Measurements from ENCODE around the gene KANSL1.

KANSL1 gene

DNA sequence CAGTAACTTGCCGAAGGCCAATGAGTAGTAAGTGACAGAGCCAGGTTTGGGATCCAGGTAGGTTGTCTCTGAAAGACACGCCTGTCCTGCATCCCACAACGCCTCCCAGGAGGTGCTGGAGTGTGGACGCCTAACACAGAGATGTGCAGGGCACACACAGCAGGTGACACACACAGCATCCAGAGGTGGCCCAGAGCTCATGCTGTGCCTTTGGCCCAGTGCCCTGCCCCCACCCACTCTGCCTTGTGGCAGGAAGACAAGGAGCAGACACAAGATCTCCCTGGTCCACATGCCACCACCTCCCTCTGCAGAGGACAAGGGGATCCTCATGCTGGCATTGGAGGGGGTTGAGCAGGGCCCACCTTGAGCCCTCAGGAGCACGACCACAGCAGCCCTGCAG is 208.9 kb downstream of the KANSL1 start:
- no peak for ATAC-seq

GRCh38 chr17:45983614-45984310 is 209.5 kb downstream of the KANSL1 start:
- no peak for ATAC-seq

More for the DNA sequence above, 208.9 kb downstream of the KANSL1 start:
- TF ChIP-seq BACH2 (CRISPR knock-in tag; IDR thresholded peaks at IDR 0.05; ENCODE audit: borderline replicate concordance): no peak

DNA sequence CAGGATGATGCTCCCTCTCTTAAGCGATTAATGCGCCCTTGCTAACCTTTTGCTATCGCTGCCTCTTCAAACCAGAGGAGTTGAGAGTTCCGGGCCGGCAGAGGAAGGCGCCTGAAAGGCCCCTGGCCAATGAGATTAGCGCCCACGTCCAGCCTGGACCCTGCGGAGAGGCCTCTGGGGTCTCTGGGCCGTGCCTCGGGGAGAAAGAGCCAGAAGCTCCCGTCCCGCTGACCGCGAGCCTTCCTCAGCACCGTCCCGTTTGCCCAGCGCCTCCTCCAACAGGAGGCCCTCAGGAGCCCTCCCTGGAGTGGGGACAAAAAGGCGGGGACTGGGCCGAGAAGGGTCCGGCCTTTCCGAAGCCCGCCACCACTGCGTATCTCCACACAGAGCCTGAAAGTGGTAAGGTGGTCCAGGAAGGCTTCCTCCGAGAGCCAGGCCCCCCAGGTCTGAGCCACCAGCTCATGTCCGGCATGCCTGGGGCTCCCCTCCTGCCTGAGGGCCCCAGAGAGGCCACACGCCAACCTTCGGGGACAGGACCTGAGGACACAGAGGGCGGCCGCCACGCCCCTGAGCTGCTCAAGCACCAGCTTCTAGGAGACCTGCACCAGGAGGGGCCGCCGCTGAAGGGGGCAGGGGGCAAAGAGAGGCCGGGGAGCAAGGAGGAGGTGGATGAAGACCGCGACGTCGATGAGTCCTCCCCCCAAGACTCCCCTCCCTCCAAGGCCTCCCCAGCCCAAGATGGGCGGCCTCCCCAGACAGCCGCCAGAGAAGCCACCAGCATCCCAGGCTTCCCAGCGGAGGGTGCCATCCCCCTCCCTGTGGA is 210.2 kb downstream of the KANSL1 start:
- TF ChIP-seq TCF4 (CRISPR knock-in tag; IDR thresholded peaks at IDR 0.05; ENCODE audit: borderline replicate concordance) (no peak), ZFP3 (CRISPR knock-in tag; IDR thresholded peaks at IDR 0.05) (no peak), RARB (CRISPR knock-in tag; IDR thresholded peaks at IDR 0.05) (no peak), OSR1 (CRISPR knock-in tag; IDR thresholded peaks at IDR 0.05) (no peak), SNAI2 (CRISPR knock-in tag; IDR thresholded peaks at IDR 0.05) (no peak), ZFP30 (CRISPR knock-in tag; IDR thresholded peaks at IDR 0.05) (no peak), ESRRG (CRISPR knock-in tag; IDR thresholded peaks at IDR 0.05) (no peak), ZNF565 (CRISPR knock-in tag; conservative IDR thresholded peaks at IDR 0.05; ENCODE audit: low read depth) (no peak), CSRNP3 (CRISPR knock-in tag; IDR thresholded peaks at IDR 0.05) (no peak), TOX (CRISPR knock-in tag; IDR thresholded peaks at IDR 0.05; ENCODE audit: borderline replicate concordance) (no peak), PPARA (CRISPR knock-in tag; IDR thresholded peaks at IDR 0.05; ENCODE audit: borderline replicate concordance) (no peak), ISL1 (CRISPR knock-in tag; IDR thresholded peaks at IDR 0.05) (no peak), GLIS3 (CRISPR knock-in tag; IDR thresholded peaks at IDR 0.05) (no peak), ZNF8 (CRISPR knock-in tag; IDR thresholded peaks at IDR 0.05) (no peak)
- TF ChIP-seq, protein P1, sequence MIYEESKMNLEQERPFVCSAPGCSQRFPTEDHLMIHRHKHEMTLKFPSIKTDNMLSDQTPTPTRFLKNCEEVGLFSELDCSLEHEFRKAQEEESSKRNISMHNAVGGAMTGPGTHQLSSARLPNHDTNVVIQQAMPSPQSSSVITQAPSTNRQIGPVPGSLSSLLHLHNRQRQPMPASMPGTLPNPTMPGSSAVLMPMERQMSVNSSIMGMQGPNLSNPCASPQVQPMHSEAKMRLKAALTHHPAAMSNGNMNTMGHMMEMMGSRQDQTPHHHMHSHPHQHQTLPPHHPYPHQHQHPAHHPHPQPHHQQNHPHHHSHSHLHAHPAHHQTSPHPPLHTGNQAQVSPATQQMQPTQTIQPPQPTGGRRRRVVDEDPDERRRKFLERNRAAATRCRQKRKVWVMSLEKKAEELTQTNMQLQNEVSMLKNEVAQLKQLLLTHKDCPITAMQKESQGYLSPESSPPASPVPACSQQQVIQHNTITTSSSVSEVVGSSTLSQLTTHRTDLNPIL (CRISPR knock-in tag; IDR thresholded peaks at IDR 0.05; ENCODE audit: low read depth): no peak
- ATAC-seq: no peak

More at GRCh38 chr17:45983614-45984310, 209.5 kb downstream of the KANSL1 start:
- TF ChIP-seq ISL1 (CRISPR knock-in tag; IDR thresholded peaks at IDR 0.05): no peak
- TF ChIP-seq SNAI2 (CRISPR knock-in tag; IDR thresholded peaks at IDR 0.05): no peak
- no peak for TF ChIP-seq ARNTL (CRISPR knock-in tag; IDR thresholded peaks at IDR 0.05; ENCODE audit: borderline replicate concordance, low read depth)
- TF ChIP-seq ZFP30 (CRISPR knock-in tag; IDR thresholded peaks at IDR 0.05): no peak

- no peak for TF ChIP-seq BACH2 (CRISPR knock-in tag; IDR thresholded peaks at IDR 0.05; ENCODE audit: borderline replicate concordance)
- TF ChIP-seq POU6F1 (CRISPR knock-in tag; IDR thresholded peaks at IDR 0.05; ENCODE audit: borderline replicate concordance, low read depth): no peak
- no peak for ATAC-seq
Measured at GRCh38 chr17:45981306-45981705, 211.9 kb downstream of the KANSL1 start.

- no peak for ATAC-seq
- TF ChIP-seq BACH2 (CRISPR knock-in tag; IDR thresholded peaks at IDR 0.05; ENCODE audit: borderline replicate concordance) (no peak), GLIS3 (CRISPR knock-in tag; IDR thresholded peaks at IDR 0.05) (no peak), SNAI2 (CRISPR knock-in tag; IDR thresholded peaks at IDR 0.05) (no peak), ZNF565 (CRISPR knock-in tag; conservative IDR thresholded peaks at IDR 0.05; ENCODE audit: low read depth) (no peak), ZFP30 (CRISPR knock-in tag; IDR thresholded peaks at IDR 0.05) (no peak)
Measured at GRCh38 chr17:45980855-45981254, 212.4 kb downstream of the KANSL1 start.
